ENCODE data around the gene LCE2D. TPM values are rescaled to one million over a fixed set of nuclear protein-coding genes. Genes with fewer than 3 reads are reported as not detected.

LCE2D gene
- total and polyA plus RNA-seq, 2 donors (not counting 1 experiment from before 2014, with no cell fraction given): not detected

DNA sequence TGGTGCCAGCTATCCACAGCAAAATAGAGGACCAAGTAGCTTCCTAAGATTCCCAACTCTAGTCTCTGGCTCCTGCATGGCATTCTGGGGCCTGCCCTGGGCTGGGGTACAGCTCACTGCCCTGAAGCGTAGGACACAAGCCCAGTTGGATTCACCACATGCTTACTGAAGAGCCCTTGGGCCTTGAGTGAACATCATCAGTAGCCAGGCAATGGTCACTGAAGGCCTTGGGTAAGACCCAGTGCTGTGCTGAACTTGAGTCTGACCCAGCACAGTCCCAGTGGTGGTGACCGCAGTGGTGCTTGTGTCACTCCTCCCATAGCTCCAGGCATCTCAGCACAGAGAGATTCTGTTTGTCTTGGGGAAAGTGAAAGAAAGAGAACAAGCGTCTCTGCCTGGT, 32.6 kb upstream of the LCE2D start:
- no peak overlapping the region for H3K9ac ChIP-seq (ENCODE audit: low read length)
- WGBS (ENCODE audit: insufficient coverage): 94% methylated on average over 2 of the region's 3 CpGs
- no peak overlapping the region for H3K4me3 ChIP-seq (ENCODE audit: control extremely low read depth in 1 of 5, extremely low read depth in 1 of 5, insufficient read depth in 1 of 5, low read depth in 2 of 5, low read length in 4 of 5)
- no peak for ATAC-seq (ENCODE audit: low read depth)
- DNase-seq: no peak
- peaks cover 45% of the 10 kb centered on the region for H3K27me3 Mint-ChIP-seq
- H3K9me3 Mint-ChIP-seq (ENCODE audit: insufficient read depth): peaks cover 4% of the 10 kb centered on the region
- no peak overlapping the region for H3K4me2 ChIP-seq (replicated peaks; ENCODE audit: low read depth, low read length, poor library complexity, severe bottlenecking)
- H3K4me3 Mint-ChIP-seq: no peak overlapping the region
- no peaks in the 10 kb centered on the region for H3K36me3 ChIP-seq (replicated peaks in 1 of 2; ENCODE audit: control extremely low read depth in 1 of 2, control insufficient read depth in 1 of 2, extremely low read depth in 1 of 2, insufficient read depth in 2 of 2, low read length in 1 of 2)
- ChIA-PET CTCF (interaction anchor here (0.9 kb wide), 1 partner anchor 9 kb away, joined by 3 read pairs; no protein-coding TSS in a partner anchor), POLR2A (no interaction called here)
- no peak overlapping the region for H3K27ac ChIP-seq (ENCODE audit: low read length in 2 of 2)
- peaks cover 0 to 7% (median 0%) of the 10 kb centered on the region in 3 donors for H3K9me3 ChIP-seq (ENCODE audit: control extremely low read depth in 1 of 3, control insufficient read depth in 2 of 3, insufficient read depth in 1 of 3, low read length in 2 of 3)
- no peak overlapping the region for H3K27ac Mint-ChIP-seq
- H3K79me2 ChIP-seq (ENCODE audit: control insufficient read depth, insufficient read depth, low read length): no peaks in the 10 kb centered on the region
- intact Hi-C loops (cut with micrococcal nuclease): no loop called here
- no peak overlapping the region for H2AFZ ChIP-seq (ENCODE audit: insufficient read depth, low read depth, low read length, poor library complexity, severe bottlenecking)
- TF ChIP-seq, protein P1, sequence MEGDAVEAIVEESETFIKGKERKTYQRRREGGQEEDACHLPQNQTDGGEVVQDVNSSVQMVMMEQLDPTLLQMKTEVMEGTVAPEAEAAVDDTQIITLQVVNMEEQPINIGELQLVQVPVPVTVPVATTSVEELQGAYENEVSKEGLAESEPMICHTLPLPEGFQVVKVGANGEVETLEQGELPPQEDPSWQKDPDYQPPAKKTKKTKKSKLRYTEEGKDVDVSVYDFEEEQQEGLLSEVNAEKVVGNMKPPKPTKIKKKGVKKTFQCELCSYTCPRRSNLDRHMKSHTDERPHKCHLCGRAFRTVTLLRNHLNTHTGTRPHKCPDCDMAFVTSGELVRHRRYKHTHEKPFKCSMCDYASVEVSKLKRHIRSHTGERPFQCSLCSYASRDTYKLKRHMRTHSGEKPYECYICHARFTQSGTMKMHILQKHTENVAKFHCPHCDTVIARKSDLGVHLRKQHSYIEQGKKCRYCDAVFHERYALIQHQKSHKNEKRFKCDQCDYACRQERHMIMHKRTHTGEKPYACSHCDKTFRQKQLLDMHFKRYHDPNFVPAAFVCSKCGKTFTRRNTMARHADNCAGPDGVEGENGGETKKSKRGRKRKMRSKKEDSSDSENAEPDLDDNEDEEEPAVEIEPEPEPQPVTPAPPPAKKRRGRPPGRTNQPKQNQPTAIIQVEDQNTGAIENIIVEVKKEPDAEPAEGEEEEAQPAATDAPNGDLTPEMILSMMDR (IDR thresholded peaks at IDR 0.05): no peak
- no peak for TF ChIP-seq EZH2 (IDR thresholded peaks at IDR 0.05; ENCODE audit: borderline replicate concordance, insufficient read depth, low read depth, low read length, poor library complexity, severe bottlenecking)
- peaks cover 0 to 9% (median 0%) of the 10 kb centered on the region in 4 experiments for H3K27me3 ChIP-seq (replicated peaks in 1 of 4; ENCODE audit: control extremely low read depth in 1 of 4, control insufficient read depth in 3 of 4, insufficient read depth in 4 of 4, low read length in 3 of 4)
- H3K4me1 Mint-ChIP-seq: no peaks in the 10 kb centered on the region
- H3K4me1 ChIP-seq (ENCODE audit: control insufficient read depth in 2 of 2, insufficient read depth in 2 of 2, low read length in 2 of 2): no peaks in the 10 kb centered on the region
- no peaks in the 10 kb centered on the region for H4K20me1 ChIP-seq (ENCODE audit: control insufficient read depth, insufficient read depth, low read length, poor library complexity, severe bottlenecking)

DNA sequence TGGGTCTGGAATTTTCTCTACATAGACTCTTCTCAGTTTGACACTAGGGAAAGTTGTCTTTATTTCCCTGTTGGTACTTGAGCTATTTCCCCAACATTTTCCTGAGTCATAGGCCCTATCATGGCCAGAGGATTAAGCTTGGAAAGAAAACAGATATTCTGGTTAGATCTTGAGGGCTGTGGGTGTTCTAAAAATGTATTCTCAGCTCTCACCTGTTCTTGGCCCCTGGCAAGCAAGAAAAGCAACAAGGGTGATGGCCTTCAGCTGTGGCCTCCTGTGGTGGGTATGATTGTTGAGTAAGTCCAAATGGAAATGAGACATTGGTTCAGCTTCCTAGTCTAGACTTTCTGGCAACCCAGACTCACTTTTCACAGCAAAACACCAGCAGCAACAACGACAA, 22.8 kb upstream of the LCE2D start:
- Histone ChIP-seq H3K9ac (ENCODE audit: low read length) (no peak overlapping the region), H3K4me2 (replicated peaks; ENCODE audit: low read depth, low read length, poor library complexity, severe bottlenecking) (no peak overlapping the region), H4K20me1 (ENCODE audit: control insufficient read depth, insufficient read depth, low read length, poor library complexity, severe bottlenecking) (no peaks in the 10 kb centered on the region), H3K9me3 (ENCODE audit: control extremely low read depth in 1 of 3, control insufficient read depth in 2 of 3, insufficient read depth in 1 of 3, low read length in 2 of 3) (no peaks in the 10 kb centered on the region), H3K79me2 (ENCODE audit: control insufficient read depth, insufficient read depth, low read length) (no peaks in the 10 kb centered on the region), H2AFZ (ENCODE audit: insufficient read depth, low read depth, low read length, poor library complexity, severe bottlenecking) (no peak overlapping the region), H3K27ac (ENCODE audit: low read length in 2 of 2) (no peak overlapping the region), H3K4me3 (ENCODE audit: control extremely low read depth in 1 of 5, extremely low read depth in 1 of 5, insufficient read depth in 1 of 5, low read depth in 2 of 5, low read length in 4 of 5) (no peak overlapping the region), H3K36me3 (replicated peaks in 1 of 2; ENCODE audit: control extremely low read depth in 1 of 2, control insufficient read depth in 1 of 2, extremely low read depth in 1 of 2, insufficient read depth in 2 of 2, low read length in 1 of 2) (no peaks in the 10 kb centered on the region), H3K4me1 (ENCODE audit: control insufficient read depth in 2 of 2, insufficient read depth in 2 of 2, low read length in 2 of 2) (no peaks in the 10 kb centered on the region), H3K27me3 (replicated peaks in 1 of 4; ENCODE audit: control extremely low read depth in 1 of 4, control insufficient read depth in 3 of 4, insufficient read depth in 4 of 4, low read length in 3 of 4) (no peaks in the 10 kb centered on the region)
- intact Hi-C loops (cut with micrococcal nuclease): no loop called here
- DNase-seq: no peak
- POLR2A ChIA-PET: no interaction called here
- Mint-ChIP-seq H3K27ac (no peak overlapping the region), H3K4me1 (no peaks in the 10 kb centered on the region), H3K4me3 (no peak overlapping the region), H3K27me3 (peaks cover 23% of the 10 kb centered on the region), H3K9me3 (ENCODE audit: insufficient read depth) (peaks cover under 1% of the 10 kb centered on the region)
- TF ChIP-seq, protein P1 (IDR thresholded peaks at IDR 0.05): no peak
- no peak for TF ChIP-seq EZH2 (IDR thresholded peaks at IDR 0.05; ENCODE audit: borderline replicate concordance, insufficient read depth, low read depth, low read length, poor library complexity, severe bottlenecking)
- WGBS (ENCODE audit: insufficient coverage): no CpG with 5 or more reads among the region's 1 CpG
- no peak for ATAC-seq (ENCODE audit: low read depth)
- CTCF ChIA-PET: interaction anchor here (1.7 kb wide), 1 partner anchor 12 kb away, joined by 3 read pairs; no protein-coding TSS in a partner anchor
